GM18907 (cell line): Measurements from ENCODE around the gene ACYP2.
A peak's percentile ranks its signal among the peaks of the same experiment; 100 is the strongest.
"Not testable (repeated sequence)": the region's sequence is repeated elsewhere in the genome, so short reads cannot be mapped to it uniquely, and the experiment has no call there.

ENCODE experiments used
- ATAC-seq: cut with Tn5 transposase; IDR thresholded peaks from one replicate; pipeline ENCODE4 v1.9.1; 2021; ENCODE audit warnings: mild to moderate bottlenecking, moderate library complexity; ENCODE audit not compliant: unreplicated experiment

Gene ACYP2

GRCh38 chr2:54115284-54116137 is at the start of gene ACYP2:
Gene ACYP2 (plus strand): TSS chr2:54115615.
- peak; percentile 92 for ATAC-seq

GRCh38 chr2:54065891-54066290 is 49.5 kb upstream of the ACYP2 start:
- no peak for ATAC-seq

DNA sequence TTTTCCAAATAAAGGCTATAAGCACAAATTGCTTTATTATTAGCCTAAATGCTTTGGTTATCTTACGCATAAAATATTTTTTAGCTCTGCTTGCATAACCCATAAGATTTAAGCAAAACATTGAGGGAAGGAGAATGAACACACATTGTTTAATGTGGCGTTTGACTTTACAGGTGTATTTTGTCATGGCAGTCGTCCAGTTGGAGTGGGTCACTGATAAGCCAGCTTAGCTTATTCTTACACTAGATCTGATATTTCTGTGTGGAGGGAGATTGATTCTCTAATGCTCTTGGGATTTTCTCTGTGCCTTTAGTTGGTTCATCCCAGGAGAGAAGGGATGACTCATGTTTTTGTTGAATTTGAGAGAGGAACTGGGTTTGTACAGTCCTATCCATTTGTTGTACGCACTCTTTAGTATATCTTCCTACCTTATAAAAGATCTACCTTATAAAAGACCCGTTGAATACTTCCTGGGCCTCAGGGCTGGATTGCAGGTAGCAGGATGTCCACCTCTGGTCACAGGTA is 47.5 kb upstream of the ACYP2 start:
- ATAC-seq, result no peak

GRCh38 chr2:54072483-54072882 is 42.9 kb upstream of the ACYP2 start:
- not testable (repeated sequence) for ATAC-seq

DNA sequence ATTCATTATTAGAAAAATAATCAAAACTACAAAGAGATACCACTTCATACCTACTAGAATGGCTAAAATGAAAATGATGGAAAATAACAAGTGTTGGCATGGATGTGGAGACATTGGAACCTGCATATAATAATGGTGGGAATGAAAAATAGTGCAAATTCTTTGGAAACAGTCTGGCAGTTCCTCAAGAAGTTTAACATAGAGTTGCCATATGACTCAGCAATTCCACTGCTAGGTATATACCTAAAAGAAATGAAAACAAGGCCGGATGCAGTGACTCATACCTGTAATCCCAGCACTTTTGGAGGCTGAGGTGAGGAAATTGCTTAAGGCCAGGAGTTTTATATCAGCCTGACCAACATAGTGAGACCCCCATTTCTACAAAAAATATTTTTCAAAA is 41.6 kb upstream of the ACYP2 start:
- ATAC-seq, result peak; percentile 54

DNA sequence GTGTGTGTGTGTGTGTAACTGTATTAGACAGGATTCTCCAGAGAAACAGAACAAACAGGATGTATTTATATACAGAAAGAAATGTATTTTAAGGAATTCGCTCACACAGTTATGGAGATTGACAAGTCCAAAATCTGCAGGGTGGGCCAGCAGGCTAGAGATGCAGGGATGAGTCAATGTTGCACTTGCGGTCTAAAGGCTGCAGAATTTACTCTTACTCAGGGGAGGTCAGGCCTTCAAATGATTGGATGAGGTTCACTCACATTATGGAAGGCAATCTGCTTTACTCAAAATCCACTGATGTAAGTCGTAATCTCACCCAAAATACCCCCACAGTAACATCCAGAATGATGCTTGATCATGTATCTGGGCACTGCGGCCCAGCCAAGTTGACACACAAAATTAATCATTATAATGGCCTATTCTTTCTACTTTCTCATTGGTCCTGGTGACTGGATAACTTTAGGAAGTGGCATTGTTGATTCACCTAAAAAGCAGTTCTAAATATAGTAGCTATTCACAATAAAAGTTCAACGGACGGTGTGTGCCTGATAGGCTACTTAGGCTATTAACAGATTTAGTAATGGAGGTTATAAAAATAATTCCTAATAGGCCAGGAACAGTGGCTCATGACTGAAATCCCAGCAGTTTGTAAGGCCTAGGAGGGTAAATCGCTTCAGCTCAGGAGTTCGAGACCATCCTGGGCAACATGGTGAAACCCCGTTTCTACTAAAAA is 40.6 kb upstream of the ACYP2 start:
- ATAC-seq, result no peak

DNA sequence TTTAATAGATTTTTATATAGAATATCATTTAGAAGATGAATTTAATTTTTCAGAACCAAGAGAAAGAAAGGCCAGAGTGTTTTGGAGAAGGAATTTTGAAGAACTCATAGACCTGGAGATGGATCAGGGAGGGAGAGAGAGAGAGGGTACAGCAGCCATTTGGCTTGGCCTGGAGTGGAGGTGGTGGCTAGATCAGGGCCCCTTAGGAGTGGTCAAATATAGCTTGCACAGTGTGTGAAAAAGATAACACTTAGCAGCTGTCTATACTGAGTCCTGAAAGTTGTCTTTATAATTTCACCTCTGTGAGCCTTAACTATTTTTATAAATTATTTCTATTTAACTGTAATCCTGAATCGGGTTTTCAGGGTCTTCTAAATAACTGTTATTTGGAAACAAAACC is 38.8 kb upstream of the ACYP2 start:
- no peak for ATAC-seq

GRCh38 chr2:54077088-54077900 is 38.1 kb upstream of the ACYP2 start:
- ATAC-seq, result no peak

DNA sequence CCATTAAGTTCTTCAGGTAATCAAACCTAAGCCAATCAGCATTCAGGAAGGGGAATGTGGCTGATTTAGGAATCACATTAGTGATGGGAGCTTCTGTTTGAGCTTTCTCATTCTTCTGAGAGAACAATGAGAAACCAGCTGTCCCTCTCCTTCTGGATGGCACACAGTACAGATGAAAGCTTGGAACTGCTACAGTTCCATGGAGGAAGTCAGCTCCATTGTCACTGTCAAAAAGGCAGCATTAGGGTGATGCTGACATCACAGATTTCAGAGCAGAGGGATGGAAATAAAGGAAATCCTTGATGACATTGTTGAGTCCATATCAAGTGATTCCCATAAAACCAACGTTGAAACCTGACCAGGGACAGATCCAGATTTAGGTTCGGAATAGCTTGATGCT is 36.1 kb upstream of the ACYP2 start:
- ATAC-seq, result no peak

- ATAC-seq, result peak; percentile 97
Observed at GRCh38 chr2:54081574-54081973, 33.8 kb upstream of the ACYP2 start.

- no peak for ATAC-seq
Observed at GRCh38 chr2:54083021-54083420, 32.4 kb upstream of the ACYP2 start.

DNA sequence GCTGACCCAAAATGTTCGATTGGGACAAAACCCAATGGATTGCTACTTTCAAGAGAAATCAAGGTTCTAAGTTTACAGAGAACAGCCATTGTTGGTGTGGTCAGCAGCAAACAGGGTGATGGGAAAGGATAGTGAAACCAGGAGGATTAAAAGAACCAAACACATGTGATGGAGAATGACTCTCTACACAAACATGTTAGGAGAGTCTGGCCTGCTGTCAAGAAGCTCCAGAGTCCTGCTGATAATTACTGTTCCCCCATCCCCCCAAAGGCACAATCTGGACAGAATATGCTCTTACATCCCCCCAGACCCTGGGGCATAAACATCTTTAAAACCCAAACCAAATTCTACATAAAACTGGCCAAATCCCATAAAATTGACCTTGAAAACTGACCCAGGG is 32.0 kb upstream of the ACYP2 start:
- ATAC-seq, result no peak

DNA sequence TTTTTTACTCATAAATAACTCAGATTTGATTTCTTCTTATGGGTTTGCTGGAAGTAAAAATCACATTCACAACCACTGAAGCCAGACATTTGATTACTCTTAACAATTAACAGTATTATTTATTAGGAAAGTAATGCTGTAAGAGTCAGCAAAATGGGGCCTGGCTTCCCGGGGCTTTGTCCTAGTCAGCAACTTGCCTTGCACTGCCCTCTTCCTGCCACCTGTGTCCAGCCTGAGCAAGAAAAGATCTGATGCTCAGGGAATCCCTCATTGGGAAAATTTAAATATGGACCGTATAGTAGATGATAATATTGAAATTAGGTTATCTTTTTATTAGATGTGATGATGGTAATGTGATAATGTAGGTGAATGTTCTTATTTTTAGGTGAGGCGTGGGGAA is 30.8 kb upstream of the ACYP2 start:
- ATAC-seq, result no peak

DNA sequence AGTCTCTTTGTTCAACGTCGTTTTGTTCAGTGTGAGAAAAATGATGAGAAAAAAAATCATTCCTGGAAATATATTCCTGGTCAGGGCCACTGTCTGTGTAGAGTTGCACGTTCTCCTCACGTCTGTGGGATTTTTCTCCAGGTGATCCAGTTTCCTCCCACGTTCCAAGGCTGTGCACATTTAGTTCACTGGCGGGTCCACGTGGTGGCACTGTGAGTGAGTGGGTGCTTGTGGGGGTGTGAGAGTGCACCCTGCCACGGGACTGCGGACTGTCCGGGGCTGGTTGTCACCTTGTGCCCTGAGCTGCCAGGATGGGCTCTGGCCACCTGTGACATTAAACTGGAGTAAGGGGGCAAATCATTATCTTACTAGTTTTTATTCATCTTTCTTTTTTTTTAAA is 30.3 kb upstream of the ACYP2 start:
- no peak for ATAC-seq

- no peak for ATAC-seq
Observed at GRCh38 chr2:54086157-54086556, 29.3 kb upstream of the ACYP2 start.

DNA sequence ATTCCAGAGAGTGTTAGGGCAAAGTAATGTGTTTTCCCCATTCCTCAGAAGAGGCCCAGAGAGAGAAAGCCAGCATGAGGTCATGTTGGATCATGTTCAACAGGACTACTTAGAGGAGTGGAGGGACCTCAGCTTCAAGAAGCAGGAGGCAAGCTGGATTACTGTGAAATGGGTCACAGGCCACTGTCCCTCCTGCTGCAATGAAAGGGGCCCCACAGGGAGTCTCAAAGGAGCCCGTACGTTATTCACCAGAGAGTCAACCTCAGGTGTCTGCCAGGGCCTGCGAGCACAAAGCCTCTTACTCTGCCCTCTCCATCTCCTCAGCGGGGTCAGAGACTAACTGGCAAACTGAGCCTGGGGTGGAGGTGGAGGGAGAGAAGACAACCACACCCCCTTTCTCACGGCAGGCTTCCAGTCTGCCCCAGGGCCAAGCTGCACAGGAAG is 27.2 kb upstream of the ACYP2 start:
- ATAC-seq, result no peak

GRCh38 chr2:54088719-54089118 is 26.7 kb upstream of the ACYP2 start:
- no peak for ATAC-seq

GRCh38 chr2:54090521-54091117 is 24.8 kb upstream of the ACYP2 start:
- ATAC-seq, result no peak

DNA sequence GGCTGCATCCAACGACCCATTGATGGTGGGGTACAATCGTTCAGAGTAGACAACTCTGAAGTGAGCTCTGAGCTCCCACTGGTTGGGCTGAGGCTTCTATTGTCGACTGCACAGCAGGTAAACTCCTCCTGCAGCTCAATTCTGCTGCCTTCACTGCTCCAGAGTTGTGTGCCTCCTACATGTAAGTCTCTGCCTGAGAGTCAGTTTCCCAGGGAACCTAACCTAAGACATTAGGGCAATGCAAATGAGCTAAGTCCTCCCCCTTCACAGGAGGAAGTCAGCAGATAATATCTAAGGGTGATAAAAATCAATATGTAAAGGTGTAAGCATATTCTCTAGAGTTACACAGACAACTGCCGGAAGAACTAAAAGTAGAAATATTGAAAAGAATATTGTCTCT is 22.5 kb upstream of the ACYP2 start:
- ATAC-seq, result peak; percentile 68

GRCh38 chr2:54095406-54095805 is 20.0 kb upstream of the ACYP2 start:
- not testable (repeated sequence) for ATAC-seq

- ATAC-seq, result not testable (repeated sequence)
Observed at GRCh38 chr2:54096141-54096540, 19.3 kb upstream of the ACYP2 start.
